Fibroblast of mammary gland (primary cell): ENCODE results near the gene HSFX4.
"Not testable (repeated sequence)": the region's sequence is repeated elsewhere in the genome, so short reads cannot be mapped to it uniquely, and the experiment has no call there.

Experiments used
- DNase-seq: peaks from one replicate; pipeline ENCODE4 v3.0.0-alpha.2; 2010; ENCODE audit warnings: low read depth
- H3K4me3 ChIP-seq: 2 replicates; pipeline ENCODE4 v1.5.1; 2011; ENCODE audit warnings: low read depth, mild to moderate bottlenecking, low read length, moderate library complexity; ENCODE audit not compliant: control insufficient read depth
- CTCF ChIP-seq: conservative IDR thresholded peaks from 2 replicates; pipeline ENCODE4 v1.5.1; 2011; ENCODE audit warnings: low read depth, low read length, inconsistent platforms; ENCODE audit not compliant: control insufficient read depth, insufficient read depth

Gene HSFX4

GRCh38 chrX:149909324-149910177 lies 19.8 kb upstream of the HSFX4 start:
- no peak for DNase-seq
- no peak overlapping the region for H3K4me3 ChIP-seq
- TF ChIP-seq CTCF, result no peak

DNA sequence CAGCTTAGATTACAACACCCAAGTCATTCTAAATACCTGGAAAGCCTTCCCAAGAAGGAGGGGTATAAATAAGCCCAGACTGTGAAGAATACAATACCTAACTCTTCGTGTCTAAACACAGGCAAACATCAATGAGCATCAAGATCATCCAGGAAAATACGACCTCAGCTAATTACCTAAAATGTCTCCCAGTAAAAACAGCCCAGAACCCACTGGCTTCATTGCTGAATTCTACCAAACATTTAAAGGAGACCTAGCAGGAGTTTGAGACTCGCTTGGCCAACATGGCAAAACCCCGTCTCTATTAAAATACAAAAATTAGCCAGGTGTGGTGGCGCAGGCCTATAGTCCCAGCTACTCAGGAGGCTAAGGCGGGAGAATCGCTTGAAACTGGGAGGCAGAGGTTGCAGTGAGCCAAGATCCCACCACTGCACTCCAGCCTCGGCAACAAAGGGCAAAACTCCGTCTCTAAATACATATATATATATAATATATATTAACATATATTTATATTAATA lies 19.1 kb upstream of the HSFX4 start:
- H3K4me3 ChIP-seq, result no peak overlapping the region
- no peak for TF ChIP-seq CTCF
- no peak for DNase-seq

- no peak for TF ChIP-seq CTCF
- DNase-seq, result no peak
- no peak overlapping the region for H3K4me3 ChIP-seq
Observed at GRCh38 chrX:149916745-149917392, 12.5 kb upstream of the HSFX4 start.

- not testable (repeated sequence) for H3K4me3 ChIP-seq, DNase-seq
Observed at GRCh38 chrX:149923836-149924235, 5.5 kb upstream of the HSFX4 start.

DNA sequence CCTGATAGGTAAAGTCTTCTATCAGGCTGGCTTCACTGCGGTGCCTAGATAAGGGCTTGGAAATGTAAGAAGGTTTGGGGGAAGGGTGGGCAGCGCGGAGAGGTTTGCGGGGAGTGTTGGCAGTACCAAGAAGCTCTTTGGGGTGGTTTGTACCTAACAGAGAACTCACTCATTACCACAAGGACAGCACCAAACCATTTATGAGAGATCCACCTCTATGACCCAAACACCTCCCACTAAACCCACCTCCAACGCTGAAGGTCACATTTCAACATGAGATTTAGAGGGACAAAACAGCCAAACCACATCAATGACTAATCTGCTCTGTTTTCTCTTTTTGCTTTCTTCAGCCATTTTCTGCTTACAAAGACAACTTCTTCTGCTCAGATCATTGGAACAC lies 4.9 kb upstream of the HSFX4 start:
- DNase-seq, H3K4me3 ChIP-seq: not testable (repeated sequence)

GRCh38 chrX:149927245-149927963 lies 2.0 kb upstream of the HSFX4 start:
- DNase-seq, H3K4me3 ChIP-seq: not testable (repeated sequence)

- DNase-seq, H3K4me3 ChIP-seq: not testable (repeated sequence)
Observed at GRCh38 chrX:149927964-149928258, 1.5 kb upstream of the HSFX4 start.

DNA sequence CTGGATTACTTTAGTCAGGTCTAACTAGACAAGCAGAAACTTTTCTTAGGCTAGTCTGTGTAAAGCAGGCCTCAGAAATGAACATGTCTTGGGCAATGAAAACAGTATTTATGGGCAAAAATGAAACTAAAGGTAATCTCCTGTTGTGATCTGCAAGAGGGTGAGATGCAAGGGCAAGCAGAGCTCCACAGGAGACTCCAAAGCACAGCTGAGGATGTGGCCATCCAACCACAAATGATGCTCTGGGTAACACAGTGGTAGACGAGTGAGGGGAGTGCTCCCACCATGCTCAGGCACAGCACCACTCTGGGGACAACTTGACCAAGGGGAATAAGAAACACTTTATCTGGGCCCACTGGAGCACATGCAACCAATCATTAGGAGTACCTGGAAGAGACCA lies 738 bp upstream of the HSFX4 start:
- not testable (repeated sequence) for H3K4me3 ChIP-seq, DNase-seq

DNA sequence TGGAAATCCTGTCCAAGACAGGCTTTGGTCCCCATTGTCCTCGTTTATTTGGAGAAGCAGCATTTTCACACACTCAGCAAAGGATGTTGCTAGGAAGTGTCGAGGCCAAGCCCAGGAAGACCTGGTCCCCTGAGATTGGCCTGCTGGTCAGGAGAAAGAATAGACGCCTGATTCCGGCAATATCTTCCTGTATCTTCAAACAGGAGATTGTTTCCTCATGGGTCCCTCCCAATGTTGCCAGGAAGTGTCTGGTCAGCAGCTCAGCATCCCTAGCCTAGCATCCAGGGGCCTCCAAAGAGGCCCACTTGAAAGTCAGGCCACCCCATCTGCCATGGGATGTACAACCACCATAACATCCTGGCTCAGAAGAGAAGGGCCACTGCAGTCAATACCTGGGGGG lies 2.0 kb downstream of the HSFX4 start:
- DNase-seq, H3K4me3 ChIP-seq: not testable (repeated sequence)

- DNase-seq, H3K4me3 ChIP-seq: not testable (repeated sequence)
Observed at GRCh38 chrX:149932150-149932549, 2.8 kb downstream of the HSFX4 start.

DNA sequence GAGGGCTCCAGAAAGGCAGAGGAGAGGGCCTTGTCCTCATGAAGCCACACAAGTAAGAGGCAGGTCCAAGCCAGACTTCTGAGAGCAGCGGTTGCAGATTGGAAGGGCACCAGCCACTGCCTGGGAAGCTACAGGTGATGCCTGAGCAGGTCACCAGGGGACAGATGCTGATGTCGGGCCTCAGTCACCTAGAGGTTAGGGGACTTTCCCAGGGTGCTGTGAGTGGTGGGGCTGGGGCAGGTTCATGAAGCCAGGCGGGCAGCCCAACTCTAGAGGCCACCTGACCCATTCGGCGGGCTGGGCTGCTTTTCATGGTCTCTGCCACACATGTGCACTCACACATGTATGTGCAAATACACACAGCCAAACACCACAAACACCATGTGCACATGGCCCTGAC lies 3.6 kb downstream of the HSFX4 start:
- not testable (repeated sequence) for DNase-seq, H3K4me3 ChIP-seq

GRCh38 chrX:149933547-149933946 lies 4.2 kb downstream of the HSFX4 start:
- DNase-seq, H3K4me3 ChIP-seq: not testable (repeated sequence)

GRCh38 chrX:149937328-149937727 lies 8.0 kb downstream of the HSFX4 start:
- DNase-seq, result not testable (repeated sequence)
- peak overlapping the region; percentile 72 for H3K4me3 ChIP-seq
